Measurements from ENCODE around the gene VTI1A.

DNA sequence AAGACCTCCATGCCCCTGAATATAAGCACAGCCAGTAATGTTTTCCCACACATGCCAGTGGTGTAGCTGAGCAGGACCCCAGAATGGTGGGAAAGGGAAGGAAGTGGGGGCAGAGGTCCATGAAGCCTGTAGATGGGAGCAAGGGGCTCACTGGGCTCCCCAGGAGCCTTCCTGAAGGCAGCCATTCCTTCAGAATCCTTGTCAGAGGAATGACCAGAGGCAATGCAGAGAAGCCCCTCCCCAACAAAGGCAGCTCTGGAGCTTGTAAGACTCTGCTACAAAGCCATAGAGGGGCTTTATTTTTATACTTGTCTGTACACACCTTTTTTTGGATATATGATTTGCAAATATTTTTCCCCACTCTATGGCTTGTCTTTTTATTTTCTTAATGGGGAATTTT, 338.1 kb downstream of the VTI1A start:
- TF ChIP-seq, protein P1, sequence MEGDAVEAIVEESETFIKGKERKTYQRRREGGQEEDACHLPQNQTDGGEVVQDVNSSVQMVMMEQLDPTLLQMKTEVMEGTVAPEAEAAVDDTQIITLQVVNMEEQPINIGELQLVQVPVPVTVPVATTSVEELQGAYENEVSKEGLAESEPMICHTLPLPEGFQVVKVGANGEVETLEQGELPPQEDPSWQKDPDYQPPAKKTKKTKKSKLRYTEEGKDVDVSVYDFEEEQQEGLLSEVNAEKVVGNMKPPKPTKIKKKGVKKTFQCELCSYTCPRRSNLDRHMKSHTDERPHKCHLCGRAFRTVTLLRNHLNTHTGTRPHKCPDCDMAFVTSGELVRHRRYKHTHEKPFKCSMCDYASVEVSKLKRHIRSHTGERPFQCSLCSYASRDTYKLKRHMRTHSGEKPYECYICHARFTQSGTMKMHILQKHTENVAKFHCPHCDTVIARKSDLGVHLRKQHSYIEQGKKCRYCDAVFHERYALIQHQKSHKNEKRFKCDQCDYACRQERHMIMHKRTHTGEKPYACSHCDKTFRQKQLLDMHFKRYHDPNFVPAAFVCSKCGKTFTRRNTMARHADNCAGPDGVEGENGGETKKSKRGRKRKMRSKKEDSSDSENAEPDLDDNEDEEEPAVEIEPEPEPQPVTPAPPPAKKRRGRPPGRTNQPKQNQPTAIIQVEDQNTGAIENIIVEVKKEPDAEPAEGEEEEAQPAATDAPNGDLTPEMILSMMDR (IDR thresholded peaks at IDR 0.05): no peak
- no peak for TF ChIP-seq POLR2A (IDR thresholded peaks at IDR 0.05)
